Coronary artery (tissue), 2 donors: ENCODE results near the gene ZNF213.

ENCODE experiments used
- DNase-seq: peaks from one replicate; pipeline ENCODE4 v3.0.0-alpha.2; 2017; ENCODE audit warnings: low spot score
- H3K27ac ChIP-seq, 2 donors: fragments of 200-600 bp; sonication (generic); one replicate each; pipeline ENCODE4 v1.5.1; 2016 to 2019
- H3K4me3 ChIP-seq: fragments of 200-600 bp; sonication (generic); 2 replicates; pipeline ENCODE4 v1.5.1; 2016; ENCODE audit warnings: mild to moderate bottlenecking, moderate library complexity
- CTCF ChIP-seq: fragments of 200-600 bp; sonication (generic); IDR thresholded peaks from one replicate; pipeline ENCODE4 v1.5.1; 2019; ENCODE audit warnings: antibody characterized with exemption

ZNF213 gene

GRCh38 chr16:3147046-3147756 is 12.4 kb downstream of the ZNF213 start:
- TF ChIP-seq CTCF = no peak
- Histone ChIP-seq H3K4me3 (no peak overlapping the region), H3K27ac (no peak overlapping the region)
- DNase-seq = no peak

- TF ChIP-seq CTCF = no peak
- DNase-seq = no peak
- H3K4me3 ChIP-seq = no peak overlapping the region
- H3K27ac ChIP-seq = no peak overlapping the region
Measured at GRCh38 chr16:3147757-3148104, 12.9 kb downstream of the ZNF213 start.

DNA sequence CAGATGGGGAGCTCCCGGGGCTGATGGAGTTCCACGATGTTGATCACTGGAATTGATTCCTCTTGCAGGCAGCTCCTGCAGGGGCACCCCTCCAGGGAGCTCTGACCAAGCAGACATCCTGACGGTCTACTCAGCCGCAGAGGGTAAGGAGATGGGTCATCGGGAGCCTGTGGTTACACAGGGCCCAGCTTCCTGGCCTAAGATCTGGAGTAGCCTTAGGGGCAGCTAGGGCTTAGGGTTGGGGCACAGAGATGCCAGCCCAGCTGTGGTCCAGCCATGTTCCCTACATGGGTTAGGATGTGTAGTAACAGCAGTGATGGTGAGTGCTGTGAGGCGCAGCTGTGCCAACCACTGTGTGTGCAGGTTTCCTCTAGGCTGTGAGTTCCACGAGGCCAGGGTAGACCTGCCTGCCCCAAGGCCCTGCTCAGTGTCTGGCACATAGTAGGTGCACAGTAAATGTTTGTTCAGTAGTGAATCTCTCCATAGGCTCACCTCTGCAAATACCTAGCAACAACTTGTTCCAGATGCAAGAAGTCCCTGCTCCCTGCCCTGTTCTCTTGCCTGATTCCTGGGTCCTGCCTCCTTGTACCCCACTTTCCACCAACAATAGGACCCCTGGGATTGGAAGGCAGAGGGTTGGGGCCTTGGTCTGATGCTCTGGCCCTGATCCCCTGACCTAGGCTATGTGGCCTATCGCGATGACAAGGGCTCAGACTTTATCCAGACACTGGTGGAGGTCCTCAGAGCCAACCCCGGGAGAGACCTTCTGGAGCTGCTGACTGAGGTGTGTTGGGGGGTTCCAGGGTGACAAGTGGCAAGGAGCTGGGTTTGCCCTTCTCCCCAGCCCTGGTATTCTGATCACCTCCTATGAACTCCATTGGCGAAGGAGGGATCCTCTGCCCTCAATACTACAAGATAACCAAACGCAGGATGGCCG is 13.7 kb downstream of the ZNF213 start:
- Histone ChIP-seq H3K4me3 (no peak overlapping the region), H3K27ac (no peak overlapping the region)
- no peak for DNase-seq
- no peak for TF ChIP-seq CTCF

GRCh38 chr16:3149193-3149530 is 14.3 kb downstream of the ZNF213 start:
- DNase-seq = no peak
- no peak for TF ChIP-seq CTCF
- Histone ChIP-seq H3K4me3 (peak overlapping the region; percentile 79), H3K27ac (peak overlapping the region in 1 of 2 donors; percentile 86)

- TF ChIP-seq CTCF = peak; percentile 22
- peak; percentile 80 for DNase-seq
- Histone ChIP-seq H3K27ac (peak overlapping the region; percentile 53 to 86), H3K4me3 (peak overlapping the region; percentile 79)
Measured at GRCh38 chr16:3149630-3150345, 15.0 kb downstream of the ZNF213 start.

GRCh38 chr16:3150346-3151218 is 15.8 kb downstream of the ZNF213 start:
- Histone ChIP-seq H3K27ac (peak overlapping the region; percentile 53 to 86), H3K4me3 (peak overlapping the region; percentile 79)
- DNase-seq = peak; percentile 97
- no peak for TF ChIP-seq CTCF
